ENCODE measurements around the gene TMBIM4.

- TF ChIP-seq CTCF (IDR thresholded peaks at IDR 0.05) (no peak), POLR2A (IDR thresholded peaks at IDR 0.05) (no peak)
These were observed 58.2 kb downstream of the TMBIM4 start for GRCh38 chr12:66111605-66112004.

Data from testis (tissue), 2 donors.